Lower leg skin (tissue), 4 donors: ENCODE data around the gene NOTCH4. TPM values are rescaled to one million over a fixed set of nuclear protein-coding genes. Genes with fewer than 3 reads are reported as not detected.
"Not testable (repeated sequence)": the region's sequence is repeated elsewhere in the genome, so short reads cannot be mapped to it uniquely, and the experiment has no call there.

ENCODE experiments used
- DNase-seq, 2 donors: peaks; one replicate each; pipeline ENCODE4 v3.0.0-alpha.2; 2019; ENCODE audit warnings: low spot score in 2 of 2
- H3K4me3 ChIP-seq: fragments of 200-600 bp; sonication (generic); 2 replicates; pipeline ENCODE4 v1.5.1; 2017; ENCODE audit warnings: mild to moderate bottlenecking, low read depth; ENCODE audit not compliant: poor library complexity, severe bottlenecking
- POLR2A ChIP-seq, 2 donors: fragments of 450-650 bp; IDR thresholded peaks; one replicate each; pipeline ENCODE4 v1.6.1; 2016 to 2017; ENCODE audit warnings: antibody characterized with exemption in 2 of 2, mild to moderate bottlenecking in 1 of 2, moderate library complexity in 1 of 2
- WGBS, 2 donors: methylation state at CpG; one replicate each; pipeline ENCODE4 v1.1.5; 2018; 5-methylcytosine and 5-hydroxymethylcytosine counted together
- intact Hi-C: fragments of 100-400 bp; cut with DNase I; formaldehyde crosslinking; loops from one replicate; pipeline ENCODE4 v1.15.0; 2023; ENCODE audit warnings: low total_unique reads
- total RNA-seq, 4 donors: library from RNA; depleted of rRNA; stranded (reverse); fragments of >200 nt; gene quantifications; one replicate each; pipeline ENCODE4 v1.1.0, GENCODE V29; 2016
- TF ChIP-seq, protein P1 (sequence below), 3 donors: fragments of 450-650 bp; IDR thresholded peaks; one replicate each; pipeline ENCODE4 v1.5.1; 2016; ENCODE audit warnings: antibody characterized with exemption in 3 of 3, mild to moderate bottlenecking in 3 of 3, moderate library complexity in 2 of 3

Gene NOTCH4
- total RNA-seq, 4 donors from 2014 or later, result 6.3 to 10.4 (median 7.8) TPM

DNA sequence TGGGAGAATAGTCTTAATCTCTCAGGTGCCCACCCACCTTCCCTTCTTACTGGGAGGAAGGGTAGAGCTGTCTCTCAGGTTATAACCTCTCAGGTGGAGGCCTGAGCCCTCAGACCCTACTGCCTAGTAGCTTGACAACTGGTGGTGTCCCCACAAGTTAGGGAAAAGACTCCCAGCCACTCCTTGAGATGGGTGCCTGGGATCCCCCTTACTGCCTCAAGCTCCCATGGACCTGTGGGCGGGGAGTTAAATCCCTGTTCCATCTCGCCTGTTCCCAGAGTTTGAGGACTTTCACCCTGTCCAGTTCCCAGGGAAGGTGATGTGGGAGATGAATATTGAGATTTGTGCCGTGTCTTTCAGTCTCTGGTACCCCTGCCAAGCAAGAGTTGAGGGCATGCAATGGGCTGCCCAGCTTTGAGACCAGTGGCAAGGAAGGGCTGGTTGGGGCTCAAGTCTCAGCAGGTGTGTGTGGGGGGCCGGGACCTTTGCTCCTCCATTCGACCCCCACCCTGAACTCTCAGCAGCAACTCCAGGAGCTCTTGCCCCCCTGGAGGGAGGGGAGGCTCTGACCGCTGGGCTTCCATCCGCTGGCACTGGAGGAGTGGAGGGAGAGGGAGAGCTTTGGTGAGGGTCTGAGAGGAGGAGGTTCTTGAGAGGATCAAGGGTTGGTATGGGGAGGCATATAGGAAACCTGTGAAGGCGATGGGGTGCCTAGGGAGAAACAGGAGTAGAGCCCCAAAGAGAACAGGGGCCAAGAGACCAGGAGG lies 32.8 kb downstream of the NOTCH4 start:
- no peak for TF ChIP-seq POLR2A (IDR thresholded peaks at IDR 0.05)
- TF ChIP-seq, protein P1, sequence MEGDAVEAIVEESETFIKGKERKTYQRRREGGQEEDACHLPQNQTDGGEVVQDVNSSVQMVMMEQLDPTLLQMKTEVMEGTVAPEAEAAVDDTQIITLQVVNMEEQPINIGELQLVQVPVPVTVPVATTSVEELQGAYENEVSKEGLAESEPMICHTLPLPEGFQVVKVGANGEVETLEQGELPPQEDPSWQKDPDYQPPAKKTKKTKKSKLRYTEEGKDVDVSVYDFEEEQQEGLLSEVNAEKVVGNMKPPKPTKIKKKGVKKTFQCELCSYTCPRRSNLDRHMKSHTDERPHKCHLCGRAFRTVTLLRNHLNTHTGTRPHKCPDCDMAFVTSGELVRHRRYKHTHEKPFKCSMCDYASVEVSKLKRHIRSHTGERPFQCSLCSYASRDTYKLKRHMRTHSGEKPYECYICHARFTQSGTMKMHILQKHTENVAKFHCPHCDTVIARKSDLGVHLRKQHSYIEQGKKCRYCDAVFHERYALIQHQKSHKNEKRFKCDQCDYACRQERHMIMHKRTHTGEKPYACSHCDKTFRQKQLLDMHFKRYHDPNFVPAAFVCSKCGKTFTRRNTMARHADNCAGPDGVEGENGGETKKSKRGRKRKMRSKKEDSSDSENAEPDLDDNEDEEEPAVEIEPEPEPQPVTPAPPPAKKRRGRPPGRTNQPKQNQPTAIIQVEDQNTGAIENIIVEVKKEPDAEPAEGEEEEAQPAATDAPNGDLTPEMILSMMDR (IDR thresholded peaks at IDR 0.05), result no peak
- intact Hi-C loops, result loop anchor here (10.0 kb wide), 1 partner anchor 66 kb away; the partner anchor contains the start of gene ATF6B
- DNase-seq, result no peak
- H3K4me3 ChIP-seq, result no peak overlapping the region
- 70 to 81% methylated on average over 8 of the region's 8 CpGs for WGBS, 2 donors

DNA sequence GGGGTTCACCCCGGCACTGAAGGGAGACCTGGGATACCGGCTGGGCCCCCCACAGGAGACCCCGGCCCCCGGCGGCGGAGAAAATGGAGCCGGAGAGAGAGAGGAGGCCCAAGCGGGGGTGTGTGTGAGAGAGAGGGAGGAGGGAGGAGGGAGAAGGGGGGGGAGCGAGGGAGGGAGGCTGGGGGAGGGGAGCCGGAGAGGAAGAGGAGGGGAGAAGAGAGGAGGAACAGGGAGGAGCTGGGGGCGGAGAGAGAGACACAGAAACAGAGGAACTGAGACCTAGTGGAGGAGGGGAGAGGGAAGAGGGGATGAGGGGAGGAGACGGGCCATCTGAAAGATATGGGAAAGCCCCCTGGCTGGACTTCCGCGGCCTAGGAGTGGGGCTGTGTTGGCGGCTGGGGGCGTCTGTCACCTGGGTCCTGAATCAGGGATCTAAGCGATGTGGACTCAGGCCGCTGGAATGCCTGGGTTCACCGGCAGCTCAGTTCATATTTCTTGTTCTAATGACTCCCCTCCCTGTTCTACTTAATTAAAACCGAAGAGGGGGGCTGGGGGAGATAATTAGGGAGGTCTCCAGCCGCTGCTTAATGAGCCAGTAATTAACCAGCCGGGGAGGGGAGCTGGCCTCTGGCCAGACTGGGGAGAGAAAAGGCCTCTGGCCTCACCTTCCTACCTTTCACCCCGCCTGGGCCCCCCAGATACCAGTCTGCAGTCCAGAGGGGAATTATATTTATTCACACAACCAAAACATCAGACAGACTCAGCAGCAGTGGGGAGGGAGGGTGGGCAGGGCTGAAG lies 33.6 kb downstream of the NOTCH4 start, which contains the start of gene PBX2:
Gene PBX2 (minus strand): TSS at position 149 of the 798 bp plus-strand sequence. CDS start 287 bp downstream, outside the sequence.
- DNase-seq, result peak; percentile 94 to 98
- intact Hi-C loops, result loop anchor here (10.0 kb wide), 1 partner anchor 65 kb away; the partner anchor contains the start of gene ATF6B
- 1 to 5% methylated on average over 17 to 22 of the region's 23 CpGs for WGBS, 2 donors
- TF ChIP-seq, protein P1 (IDR thresholded peaks at IDR 0.05), result no peak
- TF ChIP-seq POLR2A (IDR thresholded peaks at IDR 0.05), result peak in 1 of 2 donors; percentile 69
- H3K4me3 ChIP-seq, result peak within 1 kb of the TSS; percentile 53

DNA sequence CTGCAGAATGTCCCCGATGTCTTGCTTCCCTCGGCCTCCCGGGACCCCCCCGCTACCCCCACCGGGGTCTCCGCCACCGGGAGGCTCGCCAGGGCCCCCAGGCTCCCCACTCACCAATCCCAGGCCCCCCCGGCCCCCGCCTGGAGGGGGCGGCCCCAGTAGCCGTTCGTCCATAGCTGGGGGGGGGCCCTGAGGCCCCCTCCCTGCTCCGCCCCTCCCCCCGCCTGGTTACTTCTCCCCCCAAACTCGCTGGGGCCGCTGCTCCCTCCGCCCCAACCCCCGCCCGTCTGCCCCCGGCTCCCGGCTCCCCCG lies 34.2 kb downstream of the NOTCH4 start:
- peak overlapping the region; percentile 53 for H3K4me3 ChIP-seq
- intact Hi-C loops, result loop anchor here (10.0 kb wide), 1 partner anchor 65 kb away; the partner anchor contains the start of gene ATF6B
- no peak for TF ChIP-seq POLR2A (IDR thresholded peaks at IDR 0.05)
- TF ChIP-seq, protein P1 (IDR thresholded peaks at IDR 0.05), result no peak
- no peak for DNase-seq
- 0 to 12% methylated on average over 4 to 5 of the region's 23 CpGs for WGBS, 2 donors

DNA sequence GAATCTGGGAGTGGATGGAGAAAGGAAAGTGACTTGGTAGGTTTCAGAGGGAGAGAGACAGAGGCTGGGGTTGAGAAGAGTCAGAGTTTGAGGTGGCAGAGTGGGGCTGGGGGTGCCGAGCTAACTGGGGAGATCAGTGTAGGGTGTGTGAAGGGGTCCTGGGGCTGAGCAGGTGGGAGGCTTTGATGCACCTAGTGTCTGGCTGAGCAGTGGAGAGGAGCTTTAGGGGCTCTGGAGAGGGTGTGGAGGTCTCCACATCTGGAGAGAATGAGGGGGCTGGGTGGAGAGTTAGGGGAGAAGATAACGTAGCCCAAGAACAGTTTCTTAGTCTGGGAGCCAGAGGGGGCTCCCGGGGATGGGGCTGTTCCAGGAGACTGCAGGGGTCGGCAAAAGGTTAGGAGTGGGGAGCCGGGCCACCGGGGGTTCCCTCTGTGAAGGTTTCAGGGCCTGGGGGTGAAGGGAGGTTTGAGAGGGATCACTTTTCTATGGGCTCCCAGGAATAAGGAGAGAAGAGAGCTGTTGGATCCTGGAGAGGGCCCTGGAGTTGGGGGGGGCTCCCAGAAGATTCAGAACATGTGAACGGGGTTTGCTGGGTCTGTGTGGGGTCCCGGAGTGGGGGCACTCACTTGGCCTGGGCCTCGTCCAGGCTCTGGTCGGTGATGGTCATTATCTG lies 34.7 kb downstream of the NOTCH4 start:
- no peak for TF ChIP-seq POLR2A (IDR thresholded peaks at IDR 0.05)
- TF ChIP-seq, protein P1 (IDR thresholded peaks at IDR 0.05), result no peak
- H3K4me3 ChIP-seq, result peak overlapping the region; percentile 53
- intact Hi-C loops, result no loop called here
- DNase-seq, result no peak
- 3 to 4% methylated on average over 10 of the region's 10 CpGs for WGBS, 2 donors

DNA sequence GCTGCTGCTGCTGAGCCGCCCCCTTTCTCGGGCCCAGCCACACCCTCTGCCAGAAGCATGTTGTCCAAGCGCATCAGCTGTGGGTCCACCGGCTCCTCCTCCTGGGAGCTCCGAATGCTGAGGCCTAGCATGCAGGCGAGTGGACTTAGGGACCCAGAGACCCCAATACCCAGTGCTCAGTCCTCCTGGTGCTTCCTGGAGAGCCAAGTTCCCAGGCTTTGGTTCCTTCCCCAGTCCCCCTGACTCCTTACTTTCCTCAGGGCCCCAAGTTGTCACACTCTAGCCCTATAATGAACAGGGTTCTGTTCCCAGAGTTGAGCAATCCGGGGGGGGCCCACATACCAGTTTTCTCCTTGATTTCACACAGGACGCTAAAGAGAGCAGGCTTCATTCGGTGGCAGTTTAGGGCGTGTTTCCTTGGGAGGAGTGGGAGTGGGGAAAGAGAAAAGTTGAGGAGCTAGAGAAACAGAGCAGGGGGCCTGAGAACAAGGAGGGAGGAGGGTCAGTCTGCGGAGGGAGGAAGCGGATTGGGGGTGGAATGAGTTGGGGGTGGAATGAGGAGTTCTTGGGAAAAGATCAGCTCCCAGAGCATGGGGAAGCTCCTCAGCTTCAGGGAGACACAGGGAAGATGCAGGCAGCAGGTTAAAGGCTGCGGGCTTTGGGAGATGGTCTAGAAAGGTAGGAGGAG lies 35.3 kb downstream of the NOTCH4 start:
- intact Hi-C loops, result no loop called here
- no peak for TF ChIP-seq POLR2A (IDR thresholded peaks at IDR 0.05)
- TF ChIP-seq, protein P1 (IDR thresholded peaks at IDR 0.05), result no peak
- WGBS, 2 donors, result 9 to 10% methylated on average over 10 to 13 of the region's 13 CpGs
- H3K4me3 ChIP-seq, result peak overlapping the region; percentile 53
- no peak for DNase-seq

DNA sequence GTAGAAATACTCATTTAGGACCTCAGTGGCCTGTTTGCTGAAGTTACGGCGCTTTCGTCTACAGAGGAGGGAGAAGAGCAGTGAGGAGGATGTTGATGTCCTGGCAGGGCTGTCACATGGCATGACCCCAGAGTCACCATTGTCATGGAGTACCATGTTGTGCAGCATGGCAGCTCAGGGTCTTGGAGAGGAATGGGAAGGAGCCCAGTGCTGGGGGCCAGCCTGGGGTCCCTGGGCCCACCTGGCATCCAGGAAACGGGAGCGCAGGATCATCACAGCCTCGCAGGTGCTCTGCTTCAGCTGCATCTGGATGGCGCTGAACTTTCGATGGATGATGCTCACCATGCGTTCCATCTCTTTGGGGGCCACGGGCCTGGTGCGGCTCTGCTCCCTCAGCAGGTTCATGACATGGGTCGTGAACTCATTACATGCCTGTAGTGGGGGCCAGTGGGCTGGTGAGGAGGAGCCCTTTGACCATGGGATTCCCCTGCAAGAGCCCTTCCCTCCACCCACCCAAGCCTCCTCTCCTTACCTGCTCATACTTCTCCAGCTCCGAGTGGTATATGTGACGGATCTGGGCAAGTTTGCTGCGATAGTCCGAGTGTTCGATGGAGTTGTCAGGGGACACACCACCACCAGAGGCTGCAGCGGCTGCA lies 36.0 kb downstream of the NOTCH4 start:
- DNase-seq, intact Hi-C loops, H3K4me3 ChIP-seq: not testable (repeated sequence)
- 72 to 94% methylated on average over 12 to 18 of the region's 18 CpGs for WGBS, 2 donors
